AG09309 (cell line): Measurements from ENCODE around the gene SLAIN1.
A peak's percentile ranks its signal among the peaks of the same experiment; 100 is the strongest.

ENCODE experiments used
- DNase-seq: peaks from one replicate; pipeline ENCODE4 v3.0.0-alpha.2; 2010; ENCODE audit warnings: low read depth
- H3K4me3 ChIP-seq: 2 replicates; pipeline ENCODE4 v1.5.1; 2011; ENCODE audit warnings: mild to moderate bottlenecking, low read depth, low read length, moderate library complexity; ENCODE audit not compliant: control insufficient read depth
- CTCF ChIP-seq: IDR thresholded peaks from 2 replicates; pipeline ENCODE4 v1.5.1; 2011; ENCODE audit warnings: mild to moderate bottlenecking, low read depth, low read length, inconsistent platforms; ENCODE audit not compliant: insufficient read depth, control insufficient read depth; ENCODE audit errors: missing control alignments

Gene SLAIN1

GRCh38 chr13:77696879-77697216, 639 bp upstream of the SLAIN1 start:
- no peak for DNase-seq
- TF ChIP-seq CTCF: no peak
- H3K4me3 ChIP-seq: no peak overlapping the region

GRCh38 chr13:77698201-77699058, 943 bp downstream of the SLAIN1 start:
- no peak for TF ChIP-seq CTCF
- peak overlapping the region; percentile 41 for H3K4me3 ChIP-seq
- no peak for DNase-seq

GRCh38 chr13:77699059-77699680, 1.7 kb downstream of the SLAIN1 start:
- TF ChIP-seq CTCF: no peak
- DNase-seq: no peak
- H3K4me3 ChIP-seq: peak overlapping the region; percentile 41; the same call in 1 of the 2 replicates

GRCh38 chr13:77701305-77701704, 3.8 kb downstream of the SLAIN1 start:
- H3K4me3 ChIP-seq: no peak overlapping the region
- no peak for TF ChIP-seq CTCF
- no peak for DNase-seq

- no peak for TF ChIP-seq CTCF
- DNase-seq: no peak
- H3K4me3 ChIP-seq: no peak overlapping the region
These were observed 4.9 kb downstream of the SLAIN1 start for GRCh38 chr13:77702366-77702765.

GRCh38 chr13:77703408-77703807, 5.9 kb downstream of the SLAIN1 start:
- no peak for TF ChIP-seq CTCF
- DNase-seq: no peak
- H3K4me3 ChIP-seq: no peak overlapping the region
